Osteoblast (primary cell): ENCODE measurements around the gene TAF1A. TPM values are rescaled to one million over a fixed set of nuclear protein-coding genes. Genes with fewer than 3 reads are reported as not detected.

Source experiments
- DNase-seq: peaks from one replicate; pipeline ENCODE4 v3.0.0; 2011; ENCODE audit warnings: low spot score, mixed read lengths; ENCODE audit not compliant: insufficient read length; ENCODE audit errors: missing footprints
- H2AFZ ChIP-seq: 2 replicates; pipeline ENCODE4 v1.6.0; 2011; ENCODE audit warnings: mild to moderate bottlenecking, low read length
- H3K27ac ChIP-seq: 2 replicates; pipeline ENCODE4 v1.5.1; 2011; ENCODE audit warnings: mild to moderate bottlenecking, low read depth, low read length, moderate library complexity
- H3K27me3 ChIP-seq: 2 replicates; pipeline ENCODE4 v1.6.0; 2012; ENCODE audit warnings: mild to moderate bottlenecking, control low read depth, inconsistent platforms, low read length, moderate library complexity; ENCODE audit not compliant: insufficient read depth
- H3K36me3 ChIP-seq: 2 replicates; pipeline ENCODE4 v1.5.1; 2011; ENCODE audit warnings: mild to moderate bottlenecking, low read length, control low read depth, moderate library complexity; ENCODE audit not compliant: insufficient read depth
- H3K4me1 ChIP-seq: 2 replicates; pipeline ENCODE4 v1.5.1; 2011; ENCODE audit warnings: mild to moderate bottlenecking, low read length, control low read depth, moderate library complexity; ENCODE audit not compliant: insufficient read depth
- H3K4me2 ChIP-seq: 2 replicates; pipeline ENCODE4 v1.6.0; 2011; ENCODE audit warnings: mild to moderate bottlenecking, low read length; ENCODE audit not compliant: insufficient read depth
- H3K4me3 ChIP-seq: fragments of 200-600 bp; sonication (generic); 3 replicates; pipeline ENCODE4 v1.5.1; 2012; ENCODE audit warnings: mild to moderate bottlenecking, low read length, inconsistent platforms; ENCODE audit not compliant: insufficient read depth
- H3K79me2 ChIP-seq: 2 replicates; pipeline ENCODE4 v1.6.0; 2012; ENCODE audit warnings: mild to moderate bottlenecking, low read length, control low read depth, inconsistent platforms; ENCODE audit not compliant: insufficient read depth
- H3K9me3 ChIP-seq: 2 replicates; pipeline ENCODE4 v1.5.1; 2011; ENCODE audit warnings: low read depth, low read length, control low read depth
- H4K20me1 ChIP-seq: 2 replicates; pipeline ENCODE4 v1.6.0; 2012; ENCODE audit warnings: mild to moderate bottlenecking, low read length, control low read depth; ENCODE audit not compliant: insufficient read depth
- CTCF ChIP-seq: IDR thresholded peaks from 2 replicates; pipeline ENCODE4 v1.5.1; 2011; ENCODE audit warnings: mild to moderate bottlenecking, low read depth, low read length, moderate library complexity; ENCODE audit errors: extremely low read depth
- total RNA-seq: library from RNA; depleted of rRNA; stranded (reverse); fragments of >200 nt; gene quantifications from 2 replicates; pipeline ENCODE4 v1.2.3, GENCODE V29; 2012

The TAF1A gene
- total RNA-seq, 1 donor: 9.4 TPM

GRCh38 chr1:222552882-222553281, 36.9 kb downstream of the TAF1A start:
- Histone ChIP-seq H3K4me2 (no peak overlapping the region), H3K9me3 (no peaks in the 10 kb centered on the region), H4K20me1 (no peaks in the 10 kb centered on the region), H3K36me3 (peaks cover 7% of the 10 kb centered on the region), H3K4me1 (peaks cover 2% of the 10 kb centered on the region), H3K27ac (no peak overlapping the region), H3K4me3 (no peak overlapping the region), H3K79me2 (no peaks in the 10 kb centered on the region), H2AFZ (no peak overlapping the region), H3K27me3 (no peaks in the 10 kb centered on the region)
- TF ChIP-seq CTCF: no peak
- peak; percentile 49 for DNase-seq

GRCh38 chr1:222547944-222548671, 41.6 kb downstream of the TAF1A start, which contains the start of gene HHIPL2:
HHIPL2 (minus strand) TSS chr1:222548104; CDS start chr1:222548044, 60 bp downstream.
- peak within 1 kb of the TSS; percentile 53 for H3K27ac ChIP-seq
- H3K9me3 ChIP-seq: no peaks in the 10 kb centered on the region
- no peaks in the 10 kb centered on the region for H3K36me3 ChIP-seq
- no peak for DNase-seq
- H3K79me2 ChIP-seq: no peaks in the 10 kb centered on the region
- no peaks in the 10 kb centered on the region for H4K20me1 ChIP-seq
- H3K4me3 ChIP-seq: peak within 1 kb of the TSS; percentile 52
- TF ChIP-seq CTCF: no peak
- H3K4me1 ChIP-seq: peaks cover 22% of the 10 kb centered on the region
- peak within 1 kb of the TSS; percentile 69 for H2AFZ ChIP-seq
- H3K27me3 ChIP-seq: no peaks in the 10 kb centered on the region
- H3K4me2 ChIP-seq: peak within 1 kb of the TSS; percentile 84

GRCh38 chr1:222547260-222547614, 42.5 kb downstream of the TAF1A start:
- H3K79me2 ChIP-seq: no peaks in the 10 kb centered on the region
- H3K9me3 ChIP-seq: no peaks in the 10 kb centered on the region
- DNase-seq: no peak
- H2AFZ ChIP-seq: peak overlapping the region; percentile 69
- no peaks in the 10 kb centered on the region for H3K27me3 ChIP-seq
- H3K4me3 ChIP-seq: peak overlapping the region; percentile 52
- H3K4me2 ChIP-seq: peak overlapping the region; percentile 84
- H3K27ac ChIP-seq: peak overlapping the region; percentile 46
- H3K36me3 ChIP-seq: no peaks in the 10 kb centered on the region
- peak; percentile 21 for TF ChIP-seq CTCF
- H4K20me1 ChIP-seq: no peaks in the 10 kb centered on the region
- peaks cover 22% of the 10 kb centered on the region for H3K4me1 ChIP-seq

GRCh38 chr1:222546548-222547259, 43.0 kb downstream of the TAF1A start:
- DNase-seq: peak; percentile 92
- Histone ChIP-seq H3K36me3 (no peaks in the 10 kb centered on the region), H3K9me3 (no peaks in the 10 kb centered on the region), H3K4me2 (peak overlapping the region; percentile 84), H3K4me1 (peaks cover 22% of the 10 kb centered on the region), H3K79me2 (no peaks in the 10 kb centered on the region), H3K27ac (peak overlapping the region; percentile 53), H3K27me3 (no peaks in the 10 kb centered on the region), H2AFZ (peak overlapping the region; percentile 69), H4K20me1 (no peaks in the 10 kb centered on the region), H3K4me3 (peak overlapping the region; percentile 52)
- TF ChIP-seq CTCF: no peak
